Measurements from ENCODE around the gene ZNF19. TPM values are rescaled to one million over a fixed set of nuclear protein-coding genes. Genes with fewer than 3 reads are reported as not detected.

ZNF19 gene
- total and polyA plus RNA-seq, 7 experiments from 2014 or later, result 1.7 to 12.9 (median 4.7) TPM

GRCh38 chr16:71432906-71433305 is 56.2 kb downstream of the ZNF19 start:
- POLR2A ChIA-PET, result no interaction called here
- DNase-seq, result no peak
- Mint-ChIP-seq H3K9me3 (peaks cover 0 to 6% (median 0%) of the 10 kb centered on the region in 11 donors), H3K27ac (no peak overlapping the region), H3K27me3 (peaks cover 5 to 48% (median 30%) of the 10 kb centered on the region in 5 donors), H3K36me3 (no peaks in the 10 kb centered on the region), H3K4me1 (peaks cover 0 to 5% (median 0%) of the 10 kb centered on the region in 7 donors), H3K4me3 (no peak overlapping the region)
- Histone ChIP-seq H3K27me3 (ENCODE audit: control insufficient read depth in 2 of 2, insufficient read depth in 2 of 2, low read length in 2 of 2) (no peaks in the 10 kb centered on the region), H3K4me3 (ENCODE audit: low read length) (no peak overlapping the region), H3K4me1 (ENCODE audit: control insufficient read depth in 2 of 2, insufficient read depth in 2 of 2, low read length in 2 of 2) (no peaks in the 10 kb centered on the region), H3K36me3 (ENCODE audit: control insufficient read depth in 2 of 3, insufficient read depth in 3 of 3, low read length in 3 of 3) (no peaks in the 10 kb centered on the region), H3K9me3 (ENCODE audit: control insufficient read depth in 2 of 3, low read length in 3 of 3) (no peaks in the 10 kb centered on the region), H3K27ac (ENCODE audit: low read depth, low read length) (no peak overlapping the region)
- no peak for ATAC-seq
- intact Hi-C loops (cut with micrococcal nuclease), result no loop called here
- CTCF ChIA-PET, result no interaction called here

GRCh38 chr16:71431991-71432390 is 57.1 kb downstream of the ZNF19 start:
- ChIA-PET POLR2A (no interaction called here), CTCF (no interaction called here)
- H3K4me3 ChIP-seq (ENCODE audit: low read length), result no peak overlapping the region
- no peak overlapping the region for H3K27ac Mint-ChIP-seq
- H3K27me3 ChIP-seq (ENCODE audit: control insufficient read depth in 2 of 2, insufficient read depth in 2 of 2, low read length in 2 of 2), result no peaks in the 10 kb centered on the region
- H3K27ac ChIP-seq (ENCODE audit: low read depth, low read length), result no peak overlapping the region
- DNase-seq (no peak), ATAC-seq (no peak)
- H3K9me3 ChIP-seq (ENCODE audit: control insufficient read depth in 2 of 3, low read length in 3 of 3), result no peaks in the 10 kb centered on the region
- no peaks in the 10 kb centered on the region for H3K36me3 Mint-ChIP-seq
- intact Hi-C loops (cut with micrococcal nuclease), result no loop called here
- peaks cover 0 to 6% (median 0%) of the 10 kb centered on the region in 11 donors for H3K9me3 Mint-ChIP-seq
- peaks cover 9 to 47% (median 27%) of the 10 kb centered on the region in 5 donors for H3K27me3 Mint-ChIP-seq
- H3K4me1 ChIP-seq (ENCODE audit: control insufficient read depth in 2 of 2, insufficient read depth in 2 of 2, low read length in 2 of 2), result no peaks in the 10 kb centered on the region
- peaks cover 0 to 5% (median 0%) of the 10 kb centered on the region in 7 donors for H3K4me1 Mint-ChIP-seq
- no peak overlapping the region for H3K4me3 Mint-ChIP-seq
- H3K36me3 ChIP-seq (ENCODE audit: control insufficient read depth in 2 of 3, insufficient read depth in 3 of 3, low read length in 3 of 3), result no peaks in the 10 kb centered on the region

- H3K4me1 ChIP-seq (ENCODE audit: control insufficient read depth in 2 of 2, insufficient read depth in 2 of 2, low read length in 2 of 2), result no peaks in the 10 kb centered on the region
- Mint-ChIP-seq H3K4me1 (peaks cover 0 to 11% (median 4%) of the 10 kb centered on the region in 7 donors), H3K27ac (no peak overlapping the region), H3K9me3 (peaks cover 0 to 6% (median 0%) of the 10 kb centered on the region in 11 donors), H3K27me3 (peaks cover 17 to 47% (median 29%) of the 10 kb centered on the region in 5 donors), H3K4me3 (no peak overlapping the region), H3K36me3 (no peaks in the 10 kb centered on the region)
- ChIA-PET CTCF (no interaction called here), POLR2A (no interaction called here)
- intact Hi-C loops (cut with micrococcal nuclease), result no loop called here
- no peaks in the 10 kb centered on the region for H3K27me3 ChIP-seq (ENCODE audit: control insufficient read depth in 2 of 2, insufficient read depth in 2 of 2, low read length in 2 of 2)
- H3K4me3 ChIP-seq (ENCODE audit: low read length), result no peak overlapping the region
- no peak overlapping the region for H3K27ac ChIP-seq (ENCODE audit: low read depth, low read length)
- H3K36me3 ChIP-seq (ENCODE audit: control insufficient read depth in 2 of 3, insufficient read depth in 3 of 3, low read length in 3 of 3), result no peaks in the 10 kb centered on the region
- DNase-seq, result no peak
- no peak for ATAC-seq
- no peaks in the 10 kb centered on the region for H3K9me3 ChIP-seq (ENCODE audit: control insufficient read depth in 2 of 3, low read length in 3 of 3)
These were observed 57.9 kb downstream of the ZNF19 start for GRCh38 chr16:71431176-71431575.

DNA sequence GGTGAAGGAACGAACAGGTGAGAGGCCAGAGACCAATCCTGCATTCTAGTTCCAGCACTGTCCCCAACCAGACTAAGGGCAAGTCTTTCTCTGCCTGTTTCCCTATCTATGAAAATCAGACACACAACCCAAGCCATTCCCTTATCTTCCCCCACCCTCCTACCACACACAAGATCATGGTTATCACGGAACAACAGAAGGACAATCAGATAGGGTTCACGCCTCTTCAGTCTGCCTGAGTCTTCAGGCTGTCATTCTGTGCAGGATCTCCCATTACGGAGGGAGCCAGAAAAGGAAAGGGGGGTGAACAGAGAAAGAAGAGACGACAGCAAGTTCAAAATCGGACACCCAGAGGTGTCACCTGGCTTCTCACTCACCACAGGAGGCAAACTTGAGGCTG is 58.4 kb downstream of the ZNF19 start:
- ATAC-seq (no peak), DNase-seq (no peak)
- no peak overlapping the region for H3K4me3 ChIP-seq (ENCODE audit: low read length)
- H3K4me3 Mint-ChIP-seq, result no peak overlapping the region
- H3K36me3 Mint-ChIP-seq, result no peaks in the 10 kb centered on the region
- ChIA-PET POLR2A (no interaction called here), CTCF (no interaction called here)
- no peaks in the 10 kb centered on the region for H3K4me1 ChIP-seq (ENCODE audit: control insufficient read depth in 2 of 2, insufficient read depth in 2 of 2, low read length in 2 of 2)
- no peak overlapping the region for H3K27ac Mint-ChIP-seq
- H3K27ac ChIP-seq (ENCODE audit: low read depth, low read length), result no peak overlapping the region
- H3K36me3 ChIP-seq (ENCODE audit: control insufficient read depth in 2 of 3, insufficient read depth in 3 of 3, low read length in 3 of 3), result no peaks in the 10 kb centered on the region
- peaks cover 21 to 45% (median 29%) of the 10 kb centered on the region in 5 donors for H3K27me3 Mint-ChIP-seq
- H3K9me3 ChIP-seq (ENCODE audit: control insufficient read depth in 2 of 3, low read length in 3 of 3), result no peaks in the 10 kb centered on the region
- peaks cover 0 to 13% (median 4%) of the 10 kb centered on the region in 7 donors for H3K4me1 Mint-ChIP-seq
- intact Hi-C loops (cut with micrococcal nuclease), result no loop called here
- no peaks in the 10 kb centered on the region for H3K27me3 ChIP-seq (ENCODE audit: control insufficient read depth in 2 of 2, insufficient read depth in 2 of 2, low read length in 2 of 2)
- H3K9me3 Mint-ChIP-seq, result peaks cover 0 to 6% (median 0%) of the 10 kb centered on the region in 11 donors

DNA sequence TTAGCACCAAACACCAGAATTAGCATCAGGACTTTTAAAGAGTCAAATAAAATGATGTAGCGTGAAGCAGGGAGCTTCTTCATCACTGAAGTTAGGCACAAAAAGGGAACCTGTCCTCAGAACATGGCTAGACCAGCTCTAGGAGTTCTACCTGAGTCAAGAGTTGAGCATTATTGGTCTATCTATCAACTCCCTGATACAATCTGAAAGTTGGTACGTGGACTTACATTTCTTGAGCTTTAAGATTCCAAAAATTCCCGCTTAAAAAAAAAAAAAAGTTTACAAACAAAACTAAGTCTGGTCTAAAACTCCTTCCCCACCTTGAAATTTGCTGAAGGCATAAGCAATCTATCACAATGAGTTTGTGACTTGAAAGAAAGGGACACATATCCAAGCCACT is 59.5 kb downstream of the ZNF19 start:
- no peak for DNase-seq
- ChIA-PET POLR2A (no interaction called here), CTCF (no interaction called here)
- Histone ChIP-seq H3K27ac (ENCODE audit: low read depth, low read length) (no peak overlapping the region), H3K4me3 (ENCODE audit: low read length) (no peak overlapping the region), H3K4me1 (ENCODE audit: control insufficient read depth in 2 of 2, insufficient read depth in 2 of 2, low read length in 2 of 2) (no peaks in the 10 kb centered on the region), H3K9me3 (ENCODE audit: control insufficient read depth in 2 of 3, low read length in 3 of 3) (no peaks in the 10 kb centered on the region), H3K27me3 (ENCODE audit: control insufficient read depth in 2 of 2, insufficient read depth in 2 of 2, low read length in 2 of 2) (no peaks in the 10 kb centered on the region), H3K36me3 (ENCODE audit: control insufficient read depth in 2 of 3, insufficient read depth in 3 of 3, low read length in 3 of 3) (no peaks in the 10 kb centered on the region)
- Mint-ChIP-seq H3K27ac (no peak overlapping the region), H3K27me3 (peaks cover 33 to 54% (median 40%) of the 10 kb centered on the region in 5 donors), H3K9me3 (peaks cover 0 to 6% (median 0%) of the 10 kb centered on the region in 11 donors), H3K36me3 (no peaks in the 10 kb centered on the region), H3K4me3 (no peak overlapping the region), H3K4me1 (peaks cover 0 to 18% (median 4%) of the 10 kb centered on the region in 7 donors)
- ATAC-seq, result no peak
- intact Hi-C loops (cut with micrococcal nuclease), result no loop called here

DNA sequence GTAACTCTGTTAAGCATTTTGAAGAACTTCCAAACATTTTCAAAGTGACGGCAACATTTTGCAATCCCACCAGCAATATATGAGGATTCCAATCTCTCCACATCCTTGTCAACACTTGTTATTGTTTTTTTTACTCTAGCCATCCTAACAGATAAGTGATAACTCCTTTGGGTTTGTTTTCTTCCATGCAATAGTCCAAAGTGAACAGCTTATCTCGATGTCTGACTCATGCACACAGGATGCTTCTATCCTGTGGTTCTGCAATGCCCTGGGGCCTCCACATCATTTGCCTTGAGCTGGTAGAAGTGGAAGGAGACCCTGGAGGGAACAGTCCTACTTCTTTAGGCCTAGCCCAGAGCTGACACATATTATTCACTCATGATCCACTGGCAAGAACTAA is 60.2 kb downstream of the ZNF19 start:
- H3K4me1 Mint-ChIP-seq, result peaks cover 0 to 18% (median 4%) of the 10 kb centered on the region in 7 donors
- CTCF ChIA-PET, result no interaction called here
- no peaks in the 10 kb centered on the region for H3K36me3 ChIP-seq (ENCODE audit: control insufficient read depth in 2 of 3, insufficient read depth in 3 of 3, low read length in 3 of 3)

DNA sequence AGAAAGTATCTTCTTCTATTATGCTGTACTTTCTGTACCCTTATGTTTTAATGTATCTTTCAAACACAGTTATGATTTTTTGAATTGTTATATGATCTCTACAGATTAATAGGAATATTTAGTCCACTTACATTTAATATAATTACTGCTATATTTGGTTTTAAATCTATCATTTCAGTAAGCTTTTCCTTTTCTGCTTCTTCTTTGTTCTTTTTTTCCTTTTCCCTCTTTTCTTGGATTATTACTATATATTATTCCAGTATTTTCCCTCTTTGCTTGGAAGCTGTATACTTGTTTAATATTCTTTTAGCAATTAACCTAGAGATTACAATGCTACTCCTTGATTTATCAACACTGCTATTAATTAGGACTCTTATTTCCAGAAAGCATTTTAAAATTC is 60.7 kb downstream of the ZNF19 start:
- intact Hi-C loops (cut with micrococcal nuclease), result no loop called here

More for the DNA sequence above, 60.2 kb downstream of the ZNF19 start:
- Histone ChIP-seq H3K4me1 (ENCODE audit: control insufficient read depth in 2 of 2, insufficient read depth in 2 of 2, low read length in 2 of 2) (no peaks in the 10 kb centered on the region), H3K4me3 (ENCODE audit: low read length) (no peak overlapping the region), H3K27ac (ENCODE audit: low read depth, low read length) (no peak overlapping the region), H3K9me3 (ENCODE audit: control insufficient read depth in 2 of 3, low read length in 3 of 3) (no peaks in the 10 kb centered on the region), H3K27me3 (ENCODE audit: control insufficient read depth in 2 of 2, insufficient read depth in 2 of 2, low read length in 2 of 2) (peaks cover 0 to 5% of the 10 kb centered on the region in 2 donors)
- H3K4me3 Mint-ChIP-seq, result no peak overlapping the region
- H3K36me3 Mint-ChIP-seq, result no peaks in the 10 kb centered on the region
- intact Hi-C loops (cut with micrococcal nuclease), result no loop called here
- H3K27ac Mint-ChIP-seq, result no peak overlapping the region
- peaks cover 38 to 60% (median 44%) of the 10 kb centered on the region in 5 donors for H3K27me3 Mint-ChIP-seq
- DNase-seq, result no peak
- peaks cover 0 to 6% (median 0%) of the 10 kb centered on the region in 11 donors for H3K9me3 Mint-ChIP-seq
- POLR2A ChIA-PET, result no interaction called here
- no peak for ATAC-seq

More for the DNA sequence above, 60.7 kb downstream of the ZNF19 start:
- peaks cover 0 to 18% (median 4%) of the 10 kb centered on the region in 7 donors for H3K4me1 Mint-ChIP-seq
- no peaks in the 10 kb centered on the region for H3K36me3 Mint-ChIP-seq
- H3K4me3 Mint-ChIP-seq, result no peak overlapping the region
- Histone ChIP-seq H3K36me3 (ENCODE audit: control insufficient read depth in 2 of 3, insufficient read depth in 3 of 3, low read length in 3 of 3) (no peaks in the 10 kb centered on the region), H3K27ac (ENCODE audit: low read depth, low read length) (no peak overlapping the region), H3K27me3 (ENCODE audit: control insufficient read depth in 2 of 2, insufficient read depth in 2 of 2, low read length in 2 of 2) (peaks cover 0 to 6% of the 10 kb centered on the region in 2 donors), H3K4me3 (ENCODE audit: low read length) (no peak overlapping the region), H3K9me3 (ENCODE audit: control insufficient read depth in 2 of 3, low read length in 3 of 3) (no peaks in the 10 kb centered on the region), H3K4me1 (ENCODE audit: control insufficient read depth in 2 of 2, insufficient read depth in 2 of 2, low read length in 2 of 2) (no peaks in the 10 kb centered on the region)
- ATAC-seq (no peak), DNase-seq (no peak)
- POLR2A ChIA-PET, result no interaction called here
- H3K27ac Mint-ChIP-seq, result no peak overlapping the region
- H3K27me3 Mint-ChIP-seq, result peaks cover 40 to 61% (median 47%) of the 10 kb centered on the region in 5 donors
- CTCF ChIA-PET, result no interaction called here
- H3K9me3 Mint-ChIP-seq, result peaks cover 0 to 6% (median 0%) of the 10 kb centered on the region in 11 donors
